B cell (primary cell): ENCODE results near the gene FADD. TPM values are rescaled to one million over a fixed set of nuclear protein-coding genes. Genes with fewer than 3 reads are reported as not detected.

Source experiments
- ATAC-seq: fragments of 200-7000 bp; cut with Tn5 transposase; one replicate; pipeline ENCODE4 v1.10.0; 2021; ENCODE audit warnings: low read depth, mild to moderate bottlenecking, moderate number of reproducible peaks, moderate library complexity
- CTCF ChIA-PET: fragments of 350-600 bp; sonication (Branson Sonifier 250); formaldehyde crosslinking; loops from one replicate; lab custom pipeline; 2021; ENCODE audit warnings: antibody characterized with exemption, inconsistent platforms; lab: Charles Lee
- POLR2A ChIA-PET: fragments of 350-600 bp; sonication (Branson Sonifier 250); formaldehyde crosslinking; loops from one replicate; lab custom pipeline; 2021; ENCODE audit warnings: antibody characterized with exemption; lab: Charles Lee
- DNase-seq: peaks from one replicate; pipeline ENCODE4 v3.0.0; 2013
- H2AFZ ChIP-seq: 2 replicates; pipeline ENCODE4 v1.6.1; 2012; ENCODE audit warnings: mild to moderate bottlenecking, low read depth, low read length; ENCODE audit not compliant: insufficient read depth, poor library complexity, severe bottlenecking
- H3K27ac ChIP-seq, 2 donors: 1 replicate in 1 of 2; 2 replicates in 1 of 2; pipeline ENCODE4 v1.5.1; 2012 to 2013; ENCODE audit warnings: low read length in 2 of 2, mild to moderate bottlenecking in 2 of 2, moderate library complexity in 1 of 2
- H3K27me3 ChIP-seq, 4 experiments: fragments of 200-600 bp in 1 of 4; sonication (generic) in 1 of 4; replicated peaks in 1 of 4; 1 replicate in 2 of 4; 2 replicates in 2 of 4; pipeline versions ENCODE4 v1.6.1 to v1.7.0; 2013 to 2016; ENCODE audit warnings: low read length in 3 of 4, mild to moderate bottlenecking in 2 of 4, mixed read lengths in 1 of 4, moderate library complexity in 1 of 4; ENCODE audit not compliant: insufficient read depth in 4 of 4, control insufficient read depth in 3 of 4; ENCODE audit errors: control extremely low read depth in 1 of 4
- H3K36me3 ChIP-seq, 2 experiments: replicated peaks in 1 of 2; 1 replicate in 1 of 2; 2 replicates in 1 of 2; pipeline versions ENCODE4 v1.6.1 to v1.7.1; 2013; ENCODE audit warnings: low read length in 1 of 2; ENCODE audit not compliant: insufficient read depth in 2 of 2, control insufficient read depth in 1 of 2; ENCODE audit errors: control extremely low read depth in 1 of 2, extremely low read depth in 1 of 2
- H3K4me1 ChIP-seq, 2 donors: fragments of 200-600 bp in 1 of 2; sonication (generic) in 1 of 2; 1 replicate in 1 of 2; 2 replicates in 1 of 2; pipeline versions ENCODE4 v1.5.1 to v1.6.1; 2013 to 2017; ENCODE audit warnings: low read length in 2 of 2; ENCODE audit not compliant: control insufficient read depth in 2 of 2, insufficient read depth in 2 of 2
- H3K4me2 ChIP-seq: replicated peaks from 2 replicates; pipeline ENCODE3; 2012; ENCODE audit warnings: mild to moderate bottlenecking, low read depth, low read length; ENCODE audit not compliant: poor library complexity, severe bottlenecking
- H3K4me3 ChIP-seq, 5 experiments: fragments of 200-600 bp in 1 of 5; sonication (generic) in 1 of 5; 1 replicate in 3 of 5; 2 replicates in 2 of 5; pipeline versions ENCODE4 v1.5.1 to v1.7.0; 2011 to 2016; ENCODE audit warnings: low read length in 4 of 5, mild to moderate bottlenecking in 4 of 5, low read depth in 2 of 5, control low read depth in 1 of 5, moderate library complexity in 1 of 5; ENCODE audit not compliant: insufficient read depth in 1 of 5; ENCODE audit errors: control extremely low read depth in 1 of 5, extremely low read depth in 1 of 5
- H3K79me2 ChIP-seq: fragments of 200-600 bp; sonication (generic); one replicate; pipeline ENCODE4 v1.6.0; 2016; ENCODE audit warnings: low read length; ENCODE audit not compliant: control insufficient read depth, insufficient read depth
- H3K9ac ChIP-seq: fragments of 200-600 bp; sonication (generic); 2 replicates; pipeline ENCODE4 v1.6.1; 2017; ENCODE audit warnings: mild to moderate bottlenecking, low read length, moderate library complexity
- H3K9me3 ChIP-seq, 3 donors: one replicate each; pipeline versions ENCODE4 v1.6.1 to v1.7.1; 2013; ENCODE audit warnings: low read length in 2 of 3; ENCODE audit not compliant: control insufficient read depth in 2 of 3, insufficient read depth in 1 of 3; ENCODE audit errors: control extremely low read depth in 1 of 3
- H4K20me1 ChIP-seq: 2 replicates; pipeline ENCODE4 v1.6.0; 2012; ENCODE audit warnings: mild to moderate bottlenecking, low read length; ENCODE audit not compliant: insufficient read depth, control insufficient read depth, poor library complexity, severe bottlenecking
- H3K27ac Mint-ChIP-seq: one replicate; pipeline ENCODE4 v1.8.0; 2021; ENCODE audit warnings: mixed read lengths
- H3K27me3 Mint-ChIP-seq: one replicate; pipeline ENCODE4 v1.8.0; 2021; ENCODE audit warnings: mixed read lengths
- H3K4me1 Mint-ChIP-seq: one replicate; pipeline ENCODE4 v1.8.0; 2021; ENCODE audit warnings: mixed read lengths
- H3K4me3 Mint-ChIP-seq: one replicate; pipeline ENCODE4 v1.8.0; 2021; ENCODE audit warnings: mixed read lengths
- H3K9me3 Mint-ChIP-seq: one replicate; pipeline ENCODE4 v1.8.0; 2022; ENCODE audit warnings: mixed read lengths; ENCODE audit not compliant: insufficient read depth
- EZH2 ChIP-seq: IDR thresholded peaks from 2 replicates; pipeline ENCODE4 v1.6.1; 2012; ENCODE audit warnings: borderline replicate concordance, low read depth, mild to moderate bottlenecking, moderate library complexity, low read length; ENCODE audit not compliant: insufficient read depth, poor library complexity, severe bottlenecking
- WGBS: methylation state at CpG from one replicate; pipeline ENCODE4 v1.1.5; 2013; ENCODE audit warnings: missing lambda C conversion rate; ENCODE audit not compliant: insufficient coverage; 5-methylcytosine and 5-hydroxymethylcytosine counted together
- intact Hi-C: fragments of 100-400 bp; cut with micrococcal nuclease; formaldehyde crosslinking; loops from one replicate; pipeline ENCODE4 v1.10.0; 2022
- polyA plus RNA-seq: library from polyadenylated mRNA; depleted of rRNA; stranded (reverse); fragments of >200 nt; gene quantifications from 2 replicates; pipeline ENCODE4 v1.2.3, GENCODE V29; 2012
- total RNA-seq, 2 donors: library from RNA; stranded (reverse); fragments of 120-200 nt in 1 of 2; gene quantifications; 1 replicate in 1 of 2; 2 replicates in 1 of 2; pipeline versions ENCODE4 v1.2.3 to v1.2.4, GENCODE V29; 2013 to 2022
- TF ChIP-seq, protein P1 (sequence below): fragments of 200-600 bp; IDR thresholded peaks from one replicate; pipeline ENCODE4 v1.8.0; 2022; ENCODE audit warnings: antibody characterized with exemption, mild to moderate bottlenecking

FADD gene
- total and polyA plus RNA-seq, 2 donors (not counting 1 experiment from before 2014, with no cell fraction given) = 5.4 to 26.6 TPM

GRCh38 chr11:70251659-70252321 lies 48.7 kb downstream of the FADD start:
- no peak overlapping the region for H3K27ac ChIP-seq
- peaks cover 8% of the 10 kb centered on the region for H3K27me3 Mint-ChIP-seq
- H3K27me3 ChIP-seq = peaks cover 0 to 2% (median 0%) of the 10 kb centered on the region in 4 experiments
- intact Hi-C loops = no loop called here
- H3K4me2 ChIP-seq = no peak overlapping the region
- ATAC-seq = no peak
- H2AFZ ChIP-seq = no peak overlapping the region
- H3K79me2 ChIP-seq = no peaks in the 10 kb centered on the region
- H3K9ac ChIP-seq = no peak overlapping the region
- no peak for TF ChIP-seq EZH2
- TF ChIP-seq, protein P1, sequence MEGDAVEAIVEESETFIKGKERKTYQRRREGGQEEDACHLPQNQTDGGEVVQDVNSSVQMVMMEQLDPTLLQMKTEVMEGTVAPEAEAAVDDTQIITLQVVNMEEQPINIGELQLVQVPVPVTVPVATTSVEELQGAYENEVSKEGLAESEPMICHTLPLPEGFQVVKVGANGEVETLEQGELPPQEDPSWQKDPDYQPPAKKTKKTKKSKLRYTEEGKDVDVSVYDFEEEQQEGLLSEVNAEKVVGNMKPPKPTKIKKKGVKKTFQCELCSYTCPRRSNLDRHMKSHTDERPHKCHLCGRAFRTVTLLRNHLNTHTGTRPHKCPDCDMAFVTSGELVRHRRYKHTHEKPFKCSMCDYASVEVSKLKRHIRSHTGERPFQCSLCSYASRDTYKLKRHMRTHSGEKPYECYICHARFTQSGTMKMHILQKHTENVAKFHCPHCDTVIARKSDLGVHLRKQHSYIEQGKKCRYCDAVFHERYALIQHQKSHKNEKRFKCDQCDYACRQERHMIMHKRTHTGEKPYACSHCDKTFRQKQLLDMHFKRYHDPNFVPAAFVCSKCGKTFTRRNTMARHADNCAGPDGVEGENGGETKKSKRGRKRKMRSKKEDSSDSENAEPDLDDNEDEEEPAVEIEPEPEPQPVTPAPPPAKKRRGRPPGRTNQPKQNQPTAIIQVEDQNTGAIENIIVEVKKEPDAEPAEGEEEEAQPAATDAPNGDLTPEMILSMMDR = no peak
- ChIA-PET POLR2A (no interaction called here), CTCF (no interaction called here)
- peaks cover 8% of the 10 kb centered on the region for H3K4me1 Mint-ChIP-seq
- no peaks in the 10 kb centered on the region for H3K9me3 Mint-ChIP-seq
- no peak for DNase-seq
- 91% methylated on average over 20 of the region's 21 CpGs for WGBS
- H3K4me3 ChIP-seq = no peak overlapping the region
- H3K36me3 ChIP-seq = no peaks in the 10 kb centered on the region
- H3K4me3 Mint-ChIP-seq = no peak overlapping the region
- no peaks in the 10 kb centered on the region for H4K20me1 ChIP-seq
- no peaks in the 10 kb centered on the region for H3K9me3 ChIP-seq
- no peak overlapping the region for H3K27ac Mint-ChIP-seq
- H3K4me1 ChIP-seq = peaks cover 0 to 2% of the 10 kb centered on the region in 2 donors

DNA sequence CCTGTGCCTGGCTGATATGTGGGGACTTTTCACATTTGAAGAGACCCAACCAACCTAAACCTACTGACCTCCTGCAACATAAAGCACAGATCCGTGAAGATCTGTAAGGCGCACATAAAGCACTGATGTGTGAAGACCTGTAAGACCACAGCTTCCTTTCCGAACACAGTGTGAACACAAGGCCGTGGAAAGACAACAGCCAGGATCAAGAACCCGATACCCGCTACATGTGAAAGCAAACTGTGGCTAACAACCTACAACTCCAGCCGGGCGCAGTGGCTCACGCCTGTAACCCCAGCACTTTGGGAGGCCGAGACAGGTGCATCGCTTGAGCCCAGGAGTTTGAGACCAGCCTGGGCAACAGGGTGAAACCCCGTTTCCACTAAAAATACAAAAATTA lies 49.7 kb downstream of the FADD start:
- Histone ChIP-seq H3K4me3 (no peak overlapping the region), H3K4me1 (peaks cover 0 to 2% of the 10 kb centered on the region in 2 donors), H3K9ac (no peak overlapping the region), H3K79me2 (no peaks in the 10 kb centered on the region), H3K9me3 (no peaks in the 10 kb centered on the region), H2AFZ (no peak overlapping the region), H3K36me3 (no peaks in the 10 kb centered on the region), H3K27ac (no peak overlapping the region), H3K4me2 (no peak overlapping the region), H4K20me1 (no peaks in the 10 kb centered on the region), H3K27me3 (peaks cover 0 to 2% (median 0%) of the 10 kb centered on the region in 4 experiments)
- DNase-seq (no peak), ATAC-seq (no peak)
- intact Hi-C loops = no loop called here
- CTCF ChIA-PET = no interaction called here
- 40% methylated on average over 10 of the region's 12 CpGs for WGBS
- H3K9me3 Mint-ChIP-seq = no peaks in the 10 kb centered on the region
- POLR2A ChIA-PET = no interaction called here
- peaks cover 8% of the 10 kb centered on the region for H3K27me3 Mint-ChIP-seq
- peaks cover 8% of the 10 kb centered on the region for H3K4me1 Mint-ChIP-seq
- H3K27ac Mint-ChIP-seq = no peak overlapping the region
- TF ChIP-seq EZH2 = no peak
- TF ChIP-seq, protein P1 = no peak
- H3K4me3 Mint-ChIP-seq = no peak overlapping the region
